ENCODE measurements around the gene PCSK6.

Gene PCSK6

GRCh38 chr15:101498717-101499480, 9.4 kb upstream of the PCSK6 start:
- no peak for DNase-seq (ENCODE audit: low spot score)

- no peak for DNase-seq (ENCODE audit: low spot score)
Observed at GRCh38 chr15:101498076-101498716, 8.7 kb upstream of the PCSK6 start.

DNA sequence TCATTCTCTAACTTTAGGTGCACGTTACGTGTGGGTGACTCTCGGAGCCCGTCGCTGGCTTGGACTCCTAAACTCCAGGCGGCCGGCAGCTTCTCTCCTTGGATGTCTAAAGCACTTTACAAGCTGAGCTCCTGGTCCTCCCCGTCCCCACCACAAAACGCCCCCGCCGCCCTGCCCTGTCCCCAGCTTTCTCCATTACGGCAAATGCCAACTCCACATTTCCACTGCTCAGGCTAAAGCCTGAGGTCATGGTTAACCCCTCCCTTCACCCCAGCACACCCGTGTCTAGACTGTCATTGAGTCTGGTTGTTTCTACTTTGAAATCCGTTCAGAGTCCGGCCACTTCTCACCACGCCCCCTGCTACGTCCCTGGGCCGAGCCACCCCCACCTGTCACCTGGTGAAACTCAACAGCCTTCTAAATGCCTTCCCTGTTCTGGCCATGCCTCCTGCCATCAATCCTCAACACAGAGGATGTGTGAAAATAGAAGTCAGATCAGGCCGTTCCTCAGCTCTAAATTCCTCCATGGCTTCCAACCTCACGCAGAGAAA, 8.1 kb upstream of the PCSK6 start:
- DNase-seq (ENCODE audit: low spot score), result no peak

DNA sequence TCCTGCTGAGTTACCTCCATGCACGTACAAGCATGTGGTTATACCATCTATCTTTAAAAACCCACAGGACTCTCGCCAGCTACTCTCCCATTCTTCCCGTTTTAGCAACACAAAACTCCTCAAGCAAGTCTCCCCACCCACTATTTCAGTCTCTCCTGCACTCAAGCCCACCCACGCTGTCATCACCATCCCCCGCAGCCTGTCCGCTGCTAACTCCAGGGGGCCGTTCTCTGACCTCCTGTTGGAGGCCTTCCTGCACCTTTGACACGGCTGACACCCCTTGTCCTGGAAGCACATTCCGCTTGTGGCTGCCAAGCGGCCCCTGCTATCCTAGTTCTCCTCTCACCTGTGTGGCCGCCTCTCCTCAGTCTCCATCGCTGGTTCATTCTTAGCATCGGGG, 7.5 kb upstream of the PCSK6 start:
- no peak for DNase-seq (ENCODE audit: low spot score)

DNA sequence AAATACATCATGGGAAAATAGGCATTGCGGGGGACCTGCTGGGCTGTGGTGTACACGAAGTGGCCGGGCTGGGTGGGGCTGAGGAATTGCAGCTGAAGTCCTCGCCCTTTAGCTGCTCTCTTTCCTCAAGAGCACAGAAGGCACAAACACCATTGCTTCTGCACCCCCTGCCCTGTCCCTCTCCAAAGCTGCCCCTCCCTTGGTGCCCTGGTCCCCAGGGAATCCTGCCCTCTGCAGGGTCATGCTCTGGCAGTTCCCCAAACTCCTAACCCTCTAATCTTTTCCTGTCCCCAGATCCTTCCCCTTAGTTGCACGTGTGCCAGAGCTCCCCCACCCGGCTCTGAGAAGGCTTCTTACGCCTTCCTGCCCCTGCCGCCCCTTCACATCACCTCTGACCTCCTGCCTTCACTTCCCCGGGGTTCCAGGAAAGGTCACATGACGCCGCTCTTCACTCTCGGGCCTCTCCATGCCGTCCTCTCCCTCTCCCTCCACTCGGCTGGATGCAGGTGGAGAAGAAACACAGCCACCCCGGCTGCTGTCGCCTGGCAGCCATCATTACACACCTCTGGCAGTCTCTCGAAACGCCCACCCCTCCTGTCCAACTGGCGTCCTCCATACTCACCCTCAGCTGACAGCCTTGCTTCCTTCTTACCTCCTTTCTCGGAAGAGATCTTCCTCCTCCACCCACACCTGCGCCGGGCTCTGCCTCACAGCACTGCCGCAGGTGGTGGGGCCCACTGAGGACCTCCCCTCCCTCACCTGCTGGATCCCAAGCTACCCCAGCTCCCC, 6.9 kb upstream of the PCSK6 start:
- no peak for DNase-seq (ENCODE audit: low spot score)

GRCh38 chr15:101495334-101496197, 6.1 kb upstream of the PCSK6 start:
- no peak for DNase-seq (ENCODE audit: low spot score)

GRCh38 chr15:101494251-101494796, 4.8 kb upstream of the PCSK6 start:
- DNase-seq (ENCODE audit: low spot score), result no peak

DNA sequence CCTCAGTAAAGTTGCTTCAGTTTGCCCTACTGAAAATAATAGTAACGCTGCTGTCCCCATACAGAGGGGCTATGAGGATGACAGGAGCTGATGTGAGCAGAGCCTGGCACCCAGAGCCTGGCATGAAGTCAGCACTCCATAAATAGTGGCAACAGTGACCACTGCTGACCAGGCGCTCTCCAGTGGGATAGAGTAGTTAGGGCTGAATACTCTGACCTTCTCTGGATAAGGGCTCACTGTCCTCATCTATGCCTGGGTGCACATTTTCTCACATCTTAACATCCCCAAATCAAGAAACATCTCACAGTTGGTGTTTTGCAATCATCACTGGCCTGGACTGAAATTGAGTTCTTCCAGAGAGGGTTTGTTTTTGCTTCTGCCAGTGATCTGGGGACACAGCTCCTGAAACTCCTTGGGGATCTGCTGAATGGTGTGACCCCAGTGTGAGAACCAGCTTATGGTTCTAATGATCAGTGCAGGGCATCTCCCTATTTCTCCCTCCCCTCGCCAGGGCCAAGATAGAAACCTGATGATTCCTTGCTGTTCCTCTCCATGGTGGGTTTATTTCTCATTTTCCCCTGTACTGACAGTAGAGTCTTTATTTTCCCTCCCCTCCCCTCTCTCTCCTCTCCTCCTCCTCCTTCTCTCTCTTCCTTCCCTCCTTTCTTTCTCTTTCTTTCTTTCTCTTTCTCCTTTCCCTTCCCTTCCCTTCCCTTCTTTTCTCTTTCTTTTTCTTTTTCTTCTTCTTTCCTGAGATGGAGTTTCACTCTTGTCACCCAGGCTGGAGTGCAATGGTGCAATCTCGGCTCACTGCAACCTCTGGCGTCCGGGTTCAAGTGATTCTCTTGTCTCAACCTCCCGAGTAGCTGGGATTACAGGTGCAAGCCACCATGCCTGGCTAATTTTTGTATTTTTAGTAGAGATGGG, 3.5 kb upstream of the PCSK6 start:
- DNase-seq (ENCODE audit: low spot score), result peak; percentile 89

DNA sequence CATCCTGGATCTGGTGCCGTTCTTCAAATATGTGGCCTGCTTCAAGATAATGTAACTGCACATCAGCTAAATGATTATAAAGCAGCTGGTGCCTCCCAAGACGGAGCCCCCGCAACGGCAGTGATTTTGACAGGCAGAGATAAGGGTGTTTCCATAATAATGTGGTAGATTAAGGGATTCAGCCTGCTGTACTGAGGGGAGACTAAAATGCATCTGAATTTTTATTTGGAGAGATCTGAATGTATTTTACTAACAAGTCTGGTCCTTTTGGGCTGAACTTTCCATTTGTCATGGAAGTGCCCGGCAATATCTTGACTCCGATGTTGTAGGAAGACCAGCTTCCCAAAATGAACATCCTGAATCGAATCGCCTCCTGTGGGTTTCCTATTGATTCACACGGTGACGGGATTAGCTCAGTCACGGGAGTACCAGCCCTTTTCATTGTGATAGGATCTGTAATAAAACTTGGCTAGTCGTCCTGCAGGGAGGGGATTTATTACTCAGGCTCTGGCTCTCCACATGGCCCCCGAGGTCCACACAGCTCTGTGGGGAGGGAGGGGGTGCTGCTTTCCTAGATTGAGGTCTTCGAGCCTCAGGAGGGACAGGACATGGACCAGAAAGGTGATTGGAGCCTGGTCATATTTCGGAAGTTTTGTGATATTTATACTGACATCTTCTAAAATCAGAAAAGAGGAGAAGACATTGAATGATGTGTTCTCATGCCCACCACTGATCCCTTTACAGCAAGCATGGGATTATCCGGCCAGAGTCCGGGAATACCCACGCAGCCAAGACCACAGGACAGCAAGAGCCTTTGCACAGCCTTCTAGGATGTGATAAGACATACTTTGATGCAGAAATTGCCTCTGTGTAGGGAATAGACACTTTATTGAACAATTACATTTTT, 2.5 kb upstream of the PCSK6 start:
- no peak for DNase-seq (ENCODE audit: low spot score)

DNA sequence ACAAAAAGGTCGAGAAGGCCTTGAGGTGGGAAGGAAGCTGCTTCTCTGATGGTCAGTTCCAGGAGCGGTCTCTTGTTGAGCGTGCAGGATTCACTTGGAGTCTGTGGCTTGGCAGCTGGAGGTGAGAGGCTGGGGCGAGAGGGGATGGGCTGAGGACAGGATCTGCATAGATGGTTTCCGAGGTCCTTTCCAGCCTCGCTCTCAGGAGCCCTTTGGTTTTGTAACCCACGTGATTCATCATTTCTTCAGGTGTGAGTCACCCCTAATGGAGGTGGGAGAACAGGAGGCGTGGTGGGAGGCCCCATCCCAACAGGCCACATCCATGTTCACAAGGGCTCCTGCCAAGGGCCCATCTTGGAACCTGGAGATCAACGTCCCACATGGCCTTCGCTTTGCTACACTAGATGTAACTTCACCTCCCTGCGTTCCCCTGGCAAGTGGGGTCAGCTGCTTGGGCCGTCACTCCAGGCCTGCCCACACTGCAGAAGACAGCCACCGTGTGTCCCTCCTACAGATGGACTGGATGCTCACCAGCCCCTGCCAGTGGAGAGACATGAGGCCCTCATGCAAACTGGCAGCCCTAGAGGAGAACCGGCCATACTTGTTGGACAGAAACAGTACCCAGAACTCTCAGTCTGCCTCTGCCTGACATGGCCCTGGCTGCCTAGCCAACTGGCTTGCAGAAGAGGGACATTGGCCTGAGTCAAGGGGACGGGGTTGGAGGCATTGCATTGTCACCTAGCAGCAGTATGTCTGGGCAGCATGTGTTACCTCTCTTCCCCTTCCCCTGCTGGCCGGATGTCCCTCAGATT, 1.6 kb upstream of the PCSK6 start:
- DNase-seq (ENCODE audit: low spot score), result no peak

DNA sequence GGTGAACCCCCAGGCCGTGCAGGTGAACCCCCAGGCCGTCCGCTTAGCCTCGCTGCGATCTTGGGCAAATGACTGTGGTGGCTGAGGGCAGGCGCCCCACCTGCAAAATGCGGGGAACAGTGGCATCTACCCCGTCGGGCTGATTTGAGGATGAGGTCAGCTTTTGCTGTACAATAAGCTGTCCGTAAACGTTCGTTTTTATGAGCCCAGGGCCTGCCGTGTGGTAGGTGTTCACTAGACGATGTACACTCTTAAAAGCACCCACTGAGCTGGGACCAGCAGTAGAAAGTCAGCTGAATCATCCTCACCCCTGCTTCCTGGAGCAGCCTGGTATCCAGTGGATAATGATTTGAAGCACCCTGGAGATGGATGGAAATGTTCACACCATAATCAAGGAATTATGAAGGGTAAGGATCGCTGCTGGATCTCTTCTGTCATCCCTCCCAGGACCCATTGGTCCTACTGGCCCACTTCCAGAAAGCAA, 943 bp upstream of the PCSK6 start:
- DNase-seq (ENCODE audit: low spot score), result no peak

DNA sequence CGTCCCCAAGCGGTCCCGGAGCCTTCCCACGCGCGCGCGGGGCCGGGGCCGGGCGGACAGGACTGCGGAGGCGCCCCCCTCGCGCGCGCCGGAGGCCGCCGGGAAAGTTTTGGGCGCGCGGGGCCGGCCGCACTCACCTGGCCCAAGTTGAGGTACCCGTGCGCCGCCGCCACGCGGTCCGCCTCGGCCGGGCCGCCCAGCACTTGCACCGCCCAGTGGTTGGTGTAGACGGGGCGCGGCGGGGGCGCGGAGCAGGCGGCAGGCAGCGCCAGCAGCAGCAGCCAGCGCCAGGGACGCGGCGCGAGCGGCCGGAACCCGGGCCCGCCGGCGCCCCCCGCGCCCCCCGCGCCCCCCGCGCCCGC, 289 bp downstream of the PCSK6 start:
- no peak for DNase-seq (ENCODE audit: low spot score)

DNA sequence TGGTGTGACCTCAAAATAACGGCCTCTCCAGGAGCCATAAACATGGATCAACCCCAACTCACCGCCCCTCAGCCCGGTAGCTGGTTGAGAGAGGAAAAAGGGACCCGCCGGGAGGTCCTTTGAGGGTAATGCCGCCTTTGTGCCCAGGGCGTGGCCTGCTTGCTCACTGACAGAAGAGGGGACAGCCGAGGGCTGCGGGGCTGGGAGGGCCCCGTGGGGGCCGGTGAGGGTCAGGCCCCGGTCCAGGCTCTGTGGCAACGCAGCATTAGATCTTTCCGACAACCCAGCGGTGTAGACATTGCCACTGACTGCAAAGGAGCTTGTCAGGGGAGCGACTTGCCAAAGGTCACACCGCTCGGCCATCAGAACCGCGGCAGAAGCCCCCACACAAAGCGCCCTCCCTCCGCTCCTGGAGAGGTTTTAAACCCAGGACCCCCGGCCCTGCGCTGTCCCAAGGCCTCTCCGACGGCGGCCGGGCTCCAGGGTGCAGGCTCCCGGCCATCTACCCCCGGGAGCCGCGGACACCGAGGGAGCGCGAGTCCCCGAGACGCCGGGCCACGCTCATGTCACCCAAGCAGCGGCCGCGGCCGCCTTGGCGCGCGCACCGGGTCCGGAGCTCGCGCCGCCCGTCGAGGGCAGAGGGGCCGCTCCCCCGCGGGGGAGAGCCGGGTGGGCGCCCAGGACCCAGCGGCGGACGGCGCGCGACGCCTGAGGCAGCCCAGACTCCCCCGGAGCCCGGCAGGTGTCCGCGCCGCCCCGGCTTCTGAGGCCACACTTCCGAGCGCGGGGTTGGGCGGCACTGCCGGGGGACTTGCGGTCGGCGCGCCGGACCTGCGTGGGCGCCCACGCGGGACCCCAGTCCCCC, 975 bp downstream of the PCSK6 start:
- DNase-seq (ENCODE audit: low spot score), result no peak

DNA sequence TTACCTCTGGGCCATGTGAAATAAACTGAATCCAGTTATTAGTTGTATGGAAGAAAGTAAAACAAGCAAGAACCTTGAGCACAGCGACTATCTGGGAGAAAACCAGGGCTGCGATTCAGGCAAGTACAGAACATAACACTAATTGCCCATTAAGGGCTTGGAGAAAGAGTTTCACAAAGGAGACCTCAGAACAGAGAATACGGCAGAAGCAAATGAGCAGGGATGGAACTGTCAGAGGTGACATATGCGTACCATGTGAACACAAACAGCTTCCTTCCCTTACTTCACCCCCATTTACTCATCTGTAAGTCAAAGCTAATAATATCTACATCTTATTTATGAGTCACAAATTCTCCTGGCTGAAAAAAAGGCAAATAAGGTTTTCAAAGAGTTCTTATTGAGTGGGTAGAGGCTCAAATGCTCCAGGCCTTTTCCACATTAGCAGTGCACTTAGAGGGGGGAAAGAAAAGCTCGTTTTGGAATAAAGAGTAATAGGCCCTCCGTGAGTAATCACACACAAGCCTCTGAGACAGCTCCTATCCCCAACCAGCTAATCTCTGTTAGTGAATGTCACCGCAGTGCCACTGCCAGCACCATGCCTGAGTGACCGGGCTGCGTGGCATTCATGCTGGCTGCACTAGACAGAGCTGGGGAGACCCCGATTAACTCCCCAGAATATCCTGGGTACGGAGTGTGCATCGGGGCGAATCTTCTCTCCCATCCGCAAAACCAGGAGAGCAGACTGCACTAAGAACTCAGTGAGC, 2.6 kb downstream of the PCSK6 start:
- no peak for DNase-seq (ENCODE audit: low spot score)

DNA sequence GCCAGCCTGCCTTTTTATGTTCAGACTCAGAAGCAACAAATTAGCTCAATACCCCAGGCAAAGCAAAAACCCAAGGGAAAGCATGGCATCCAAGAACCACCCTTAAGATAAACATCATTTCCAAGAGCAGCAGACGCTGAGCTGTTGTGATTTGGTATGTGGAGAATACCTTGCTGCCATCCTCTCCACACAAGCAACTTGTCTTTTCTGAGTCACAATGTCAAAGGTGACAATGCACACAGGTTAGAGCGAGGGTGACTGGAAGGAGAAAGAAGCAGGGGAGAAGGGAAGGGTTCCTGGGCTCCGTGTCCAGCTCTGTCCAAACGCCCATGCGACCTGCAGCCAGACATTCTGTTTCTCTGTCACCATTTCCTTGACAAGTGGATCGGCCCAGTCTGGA, 6.0 kb downstream of the PCSK6 start:
- no peak for DNase-seq (ENCODE audit: low spot score)

- no peak for DNase-seq (ENCODE audit: low spot score)
Observed at GRCh38 chr15:101482526-101483371, 6.8 kb downstream of the PCSK6 start.
